CD4-positive, alpha-beta T cell treated with Interferon alpha-2 for 1 hour (primary cell): ENCODE measurements around the gene MYO5A.

Experiments used
- DNase-seq, 2 donors: peaks; one replicate each; pipeline ENCODE4 v3.0.0-alpha.2; 2020 to 2022

Gene MYO5A

DNA sequence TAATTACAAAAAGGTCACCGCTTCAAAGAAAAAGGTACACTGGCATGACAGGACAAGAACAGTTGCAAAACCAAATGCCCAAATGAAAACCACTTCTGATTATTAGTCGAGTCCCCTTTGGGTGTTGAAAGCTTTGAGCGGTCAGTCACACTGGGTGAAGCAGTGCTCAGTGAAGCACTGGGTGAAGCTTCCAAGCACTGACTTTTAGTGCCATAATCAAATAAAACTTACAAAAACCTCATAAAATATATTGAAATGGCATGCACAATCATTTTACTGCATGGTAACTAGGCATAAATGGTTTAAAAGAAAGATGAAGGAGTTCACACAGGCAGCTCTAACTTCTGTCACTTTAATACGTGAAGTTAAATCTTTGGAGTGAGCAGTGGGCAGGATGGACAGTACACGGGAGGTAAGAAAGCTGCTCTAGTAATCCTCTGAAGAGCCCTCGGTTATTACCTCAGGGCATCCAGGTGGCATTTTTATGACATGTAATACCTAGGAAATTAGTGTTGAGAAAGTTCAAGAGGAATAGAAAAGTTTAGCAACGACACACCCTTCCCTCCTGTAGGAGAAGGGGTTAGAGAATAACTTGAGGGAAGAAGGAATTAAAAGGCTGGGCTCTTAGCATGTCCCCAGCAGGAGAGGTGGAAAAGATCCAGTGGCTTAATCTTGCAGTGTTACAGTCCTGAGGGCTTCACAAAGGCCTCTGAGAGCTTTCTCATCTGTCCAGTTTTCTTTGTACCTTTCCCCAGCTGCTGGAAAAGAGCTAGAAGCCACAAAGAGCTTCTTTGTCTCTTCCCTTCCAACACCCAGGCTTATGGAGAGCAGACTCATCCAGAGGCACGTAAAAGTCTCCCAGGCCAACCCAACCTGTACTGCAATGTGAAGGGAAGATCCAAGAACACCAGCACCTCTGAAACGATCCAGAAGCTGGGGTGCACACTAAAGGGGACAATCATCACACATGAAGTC is 168.2 kb downstream of the MYO5A start:
- DNase-seq = no peak

DNA sequence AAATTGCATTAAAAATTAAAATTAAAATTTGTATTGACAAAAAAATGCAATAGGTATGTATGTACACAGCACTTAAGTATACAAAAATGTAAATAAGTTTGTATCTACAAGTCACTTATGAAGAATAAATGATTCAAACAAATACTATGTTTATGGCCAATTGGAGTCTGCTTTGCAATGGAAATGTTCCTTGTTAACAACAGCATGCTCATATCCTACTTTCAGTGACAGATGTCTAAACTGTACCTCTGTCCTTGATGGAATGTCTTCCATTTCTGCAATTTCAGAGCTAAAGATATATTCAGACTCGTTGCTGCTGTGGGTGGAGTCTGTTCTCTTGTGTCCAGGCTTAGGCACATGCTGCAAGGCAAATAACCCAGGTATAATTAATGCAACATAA is 169.0 kb downstream of the MYO5A start:
- no peak for DNase-seq

DNA sequence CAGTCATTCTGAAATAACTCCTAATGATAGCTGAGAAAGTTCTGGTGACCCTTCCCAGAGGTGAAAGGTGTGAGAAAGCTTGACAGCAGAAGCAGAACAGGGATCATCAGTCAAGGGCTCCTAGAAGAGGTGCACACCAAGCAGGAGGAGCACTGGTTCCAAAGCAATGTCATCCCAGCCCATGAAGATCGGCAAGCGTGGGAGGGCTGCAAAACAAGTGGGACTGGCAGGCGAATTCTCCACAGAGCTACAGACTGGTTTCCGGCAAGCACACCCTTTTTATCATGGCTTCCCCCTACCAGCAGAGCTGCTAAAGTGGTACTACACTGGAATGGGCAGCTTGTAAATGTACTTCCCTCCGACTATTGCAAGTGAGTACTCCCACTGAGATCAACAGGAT is 170.7 kb downstream of the MYO5A start:
- DNase-seq = no peak

DNA sequence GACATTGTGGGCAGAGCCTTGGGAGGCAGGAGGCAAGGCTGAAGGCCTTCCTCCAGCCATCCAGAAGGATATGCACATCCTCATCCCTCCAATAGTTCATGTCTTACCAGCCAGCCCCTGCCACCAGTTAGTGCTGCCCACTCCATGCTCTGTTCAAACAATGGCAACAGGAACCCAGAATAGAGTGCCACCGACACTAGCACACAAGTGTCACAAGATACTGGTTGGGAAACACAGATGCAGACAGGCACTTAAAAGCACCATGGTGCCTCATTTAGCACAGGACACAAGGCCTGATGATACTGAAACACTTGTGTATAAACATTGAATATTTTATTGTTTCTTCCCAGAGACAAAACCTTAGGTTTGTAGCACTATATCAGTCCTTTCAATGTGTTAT is 176.6 kb downstream of the MYO5A start:
- no peak for DNase-seq

DNA sequence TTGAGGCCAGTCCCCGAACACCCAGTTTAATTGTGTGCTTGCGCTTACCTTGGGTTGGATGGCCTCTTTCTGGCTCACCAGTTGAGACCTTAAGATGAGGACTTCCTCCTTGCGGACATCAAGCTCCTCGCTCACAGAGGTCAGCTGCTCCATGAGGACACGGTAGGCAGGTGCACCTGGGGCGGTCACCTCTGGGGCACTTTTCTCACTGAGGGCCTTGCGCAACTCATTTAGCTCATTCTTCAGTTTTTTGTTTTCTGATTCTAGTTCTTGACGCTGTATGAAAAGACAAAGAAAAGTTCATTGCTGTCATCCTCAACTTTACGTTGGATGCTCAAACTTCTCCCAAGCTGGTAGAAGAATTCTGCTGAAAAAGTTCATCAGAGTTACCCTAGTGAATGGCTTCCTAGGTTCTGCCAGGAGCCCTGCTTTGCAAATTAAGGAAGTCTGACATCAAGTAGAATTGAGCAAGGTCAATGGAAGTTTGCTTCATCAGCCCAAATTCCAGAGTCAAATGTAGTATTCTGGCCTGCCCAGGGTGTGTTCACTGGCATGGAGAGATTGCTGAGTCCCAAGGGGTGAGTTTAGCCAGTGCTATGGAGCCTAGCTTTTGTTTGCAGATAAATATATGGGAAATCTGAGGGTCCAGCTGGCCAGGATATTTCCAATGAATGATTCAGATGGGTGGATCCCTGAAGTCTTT is 177.3 kb downstream of the MYO5A start:
- DNase-seq = no peak

DNA sequence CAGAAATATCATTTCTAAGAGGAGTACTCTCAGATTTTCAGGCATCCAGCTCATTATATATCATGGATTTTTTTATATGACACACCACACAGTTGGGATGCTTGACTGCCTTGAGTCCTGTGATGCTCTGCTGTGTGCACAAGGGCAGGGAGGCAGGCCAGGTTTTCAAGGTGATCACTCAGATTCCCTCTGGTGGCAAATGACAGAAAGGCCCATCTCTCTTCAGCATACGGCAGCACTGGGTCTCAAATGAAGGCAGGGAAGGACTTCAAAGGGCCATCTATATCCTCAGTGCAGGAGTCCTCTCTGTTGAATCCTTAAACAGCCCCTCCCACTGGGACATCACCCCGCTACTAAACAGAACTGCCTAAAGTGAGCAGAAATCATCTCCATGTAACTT is 178.3 kb downstream of the MYO5A start:
- no peak for DNase-seq

DNA sequence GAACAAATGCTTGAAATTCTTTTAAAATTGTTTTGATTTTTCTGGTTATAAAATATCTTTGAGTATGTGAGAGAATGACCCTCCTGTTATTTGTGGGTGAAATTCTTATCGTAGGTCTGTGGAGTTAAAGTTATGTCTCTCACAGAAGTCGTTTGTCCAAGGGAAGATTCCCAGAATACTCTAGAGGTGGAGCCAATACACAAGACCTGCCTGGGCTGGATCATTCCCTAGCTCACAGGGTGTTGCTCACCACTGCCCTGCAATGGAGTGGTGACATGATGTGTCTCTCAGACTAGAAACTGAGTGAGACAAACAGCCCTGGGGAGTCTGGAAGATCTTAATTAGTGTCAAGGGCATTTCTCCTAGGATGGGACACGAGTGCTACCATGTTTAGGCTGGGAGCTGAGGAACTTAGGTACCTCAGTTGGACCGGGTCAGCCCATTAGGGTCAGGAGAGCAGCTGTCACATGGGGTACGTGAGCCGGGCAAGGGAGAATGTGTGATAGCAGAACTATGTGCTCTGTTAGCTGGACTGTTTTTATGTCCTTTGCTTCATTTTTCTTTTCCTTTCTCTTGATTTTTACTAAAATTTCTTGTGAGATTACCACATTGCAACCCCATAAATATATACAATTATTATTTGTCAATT is 179.5 kb downstream of the MYO5A start:
- no peak for DNase-seq

DNA sequence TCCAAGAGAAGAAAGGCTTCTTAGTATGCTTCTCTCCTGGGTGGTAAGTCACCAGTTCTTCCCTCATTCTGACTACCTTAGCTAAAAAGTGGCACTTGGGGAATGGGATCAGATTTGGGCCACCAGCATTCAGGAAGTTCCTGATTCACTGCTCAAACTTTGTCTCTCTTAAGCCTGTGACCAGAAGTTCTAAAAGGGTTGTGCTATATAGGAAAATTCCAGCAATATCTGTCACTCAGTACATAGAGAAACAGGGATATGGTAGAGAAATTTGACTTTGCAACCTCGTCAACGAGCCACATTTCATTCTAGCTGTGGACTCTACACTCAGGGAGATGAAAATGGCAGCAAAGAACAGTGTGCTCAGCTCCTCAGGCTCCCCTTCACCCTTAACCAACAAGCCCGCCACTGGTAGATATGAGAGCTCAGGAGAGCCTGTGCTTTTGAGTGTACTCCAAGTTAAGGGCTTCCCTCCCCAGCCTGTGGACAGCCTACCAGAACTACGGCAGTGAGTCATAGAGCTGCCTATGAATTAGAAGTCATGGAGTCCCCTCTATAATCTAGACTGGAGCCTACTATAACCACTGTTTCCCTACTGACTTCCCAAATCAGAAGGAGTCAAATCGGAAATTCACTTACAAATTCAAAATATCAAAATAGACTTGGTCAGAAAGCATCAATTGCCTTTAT is 180.5 kb downstream of the MYO5A start:
- DNase-seq = no peak

DNA sequence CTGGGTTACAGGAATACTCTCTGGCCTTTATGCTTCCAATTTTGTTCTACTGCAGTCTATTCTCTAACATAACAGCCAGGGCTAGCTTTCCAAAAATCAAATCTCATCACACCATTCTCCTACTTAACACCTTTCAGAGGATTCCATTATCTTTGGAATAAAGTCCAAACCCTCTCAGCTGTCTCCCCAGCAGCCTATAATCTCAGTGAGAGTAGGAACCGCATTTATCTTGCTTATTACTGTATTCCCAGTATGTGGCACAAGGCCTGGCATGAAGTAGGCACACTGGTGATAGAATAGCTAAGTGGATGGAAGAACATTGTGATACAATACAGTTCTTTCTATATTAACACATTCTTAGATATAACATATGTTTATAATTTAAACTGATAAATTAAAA is 184.1 kb downstream of the MYO5A start:
- no peak for DNase-seq

DNA sequence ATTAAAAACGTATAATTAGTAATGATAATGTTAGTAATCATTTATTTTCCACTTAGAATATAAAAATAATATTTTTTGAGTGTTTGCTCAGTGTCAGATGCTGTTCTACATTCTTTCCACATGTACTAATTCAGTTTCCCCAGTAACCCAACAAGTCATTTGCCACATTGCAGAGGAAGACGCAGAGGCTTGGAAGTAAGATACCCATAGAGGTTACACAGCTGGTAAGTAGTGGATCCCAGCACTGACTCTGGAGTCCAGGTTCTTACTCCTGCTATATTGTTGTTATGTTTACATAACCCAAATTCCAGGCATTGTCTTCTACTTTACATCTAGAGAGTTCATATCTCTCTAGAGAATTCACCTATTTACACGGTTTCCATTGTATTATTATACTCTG is 184.8 kb downstream of the MYO5A start:
- DNase-seq = no peak

DNA sequence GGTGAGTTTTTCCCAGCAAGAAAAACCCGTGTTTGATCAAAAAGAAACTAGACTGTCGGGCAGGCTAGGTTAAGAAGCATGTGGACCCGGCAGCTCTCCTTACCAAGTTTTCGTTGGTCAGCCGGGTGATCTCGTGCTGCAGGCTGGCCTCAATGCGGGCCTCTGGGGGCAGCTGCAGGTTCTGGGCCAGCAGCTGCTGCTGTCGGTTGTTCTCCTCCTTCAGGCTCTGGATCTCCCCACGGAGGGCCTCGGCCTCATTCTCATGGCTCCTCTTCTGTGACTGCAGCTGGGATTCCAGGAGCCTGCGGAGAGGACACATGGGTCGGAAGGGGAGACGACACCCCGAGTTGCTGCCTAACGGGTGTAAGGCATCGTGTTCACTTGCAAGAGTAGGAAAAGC is 188.6 kb downstream of the MYO5A start:
- DNase-seq = no peak

DNA sequence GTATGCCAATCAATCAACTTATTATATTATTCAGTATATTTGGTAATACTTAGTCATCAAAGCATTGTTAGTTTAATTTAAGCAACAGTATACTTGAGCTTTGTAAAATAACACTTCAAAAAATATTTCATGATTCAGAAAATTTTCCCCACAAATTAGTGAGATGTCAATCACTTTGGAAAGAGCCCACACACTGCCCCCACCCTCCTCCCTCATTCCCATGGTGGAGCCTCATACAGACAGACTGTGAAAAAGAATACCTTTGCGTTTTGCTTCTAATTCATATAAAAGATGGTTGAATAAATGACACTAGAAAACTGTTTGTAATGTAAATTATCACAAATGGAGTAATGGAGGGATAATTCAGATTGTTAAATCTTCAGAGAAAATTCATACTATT is 189.8 kb downstream of the MYO5A start:
- no peak for DNase-seq

DNA sequence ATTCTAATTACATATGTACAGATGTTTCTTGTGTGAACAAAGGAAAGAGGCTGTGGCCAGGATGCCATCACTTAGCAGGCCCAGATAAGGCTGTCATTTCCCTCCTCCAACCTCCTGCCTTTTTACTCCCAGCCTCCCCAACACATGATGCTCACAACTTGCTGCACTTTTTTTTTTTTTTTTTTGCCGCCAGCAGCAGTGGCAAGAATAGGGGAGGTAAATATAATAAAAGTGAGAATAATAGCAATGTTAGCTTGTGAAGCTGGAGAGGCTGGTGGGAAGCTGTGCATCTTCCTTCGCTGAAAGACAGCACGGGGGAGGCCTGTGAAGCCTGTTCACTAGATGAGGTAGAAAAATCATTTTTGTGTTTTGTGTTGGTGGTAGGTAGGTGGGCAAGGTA is 190.6 kb downstream of the MYO5A start:
- DNase-seq = no peak

DNA sequence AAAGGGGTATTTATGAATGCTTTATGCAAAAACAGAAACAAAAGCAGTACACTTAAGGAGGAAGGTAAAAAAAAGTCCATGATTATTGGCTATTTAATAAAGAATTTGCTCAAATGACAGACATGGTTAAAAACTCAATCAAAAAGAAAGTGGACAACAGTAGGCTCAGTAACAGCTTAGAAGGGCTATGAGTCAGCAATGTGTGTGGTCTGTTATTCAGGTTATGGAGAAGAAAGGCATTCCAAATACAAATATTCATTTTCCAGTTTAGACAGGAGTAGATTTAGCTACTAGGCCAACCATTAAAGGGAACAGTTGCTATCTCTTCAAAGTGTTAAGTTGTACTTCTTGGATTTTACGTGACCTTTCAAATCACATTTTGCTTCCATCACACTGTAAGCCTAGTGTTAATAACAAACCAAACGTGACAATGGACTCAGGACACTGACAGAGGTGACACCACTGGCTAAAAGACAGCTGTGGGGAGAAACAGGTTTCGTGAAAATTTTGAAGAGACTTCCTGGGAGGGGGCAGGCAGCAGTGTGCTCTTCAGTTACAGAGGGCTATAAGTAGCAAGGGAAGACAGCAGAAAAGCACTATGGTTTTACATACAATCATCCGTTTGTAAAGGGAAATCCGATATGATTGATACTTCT is 191.4 kb downstream of the MYO5A start:
- no peak for DNase-seq

DNA sequence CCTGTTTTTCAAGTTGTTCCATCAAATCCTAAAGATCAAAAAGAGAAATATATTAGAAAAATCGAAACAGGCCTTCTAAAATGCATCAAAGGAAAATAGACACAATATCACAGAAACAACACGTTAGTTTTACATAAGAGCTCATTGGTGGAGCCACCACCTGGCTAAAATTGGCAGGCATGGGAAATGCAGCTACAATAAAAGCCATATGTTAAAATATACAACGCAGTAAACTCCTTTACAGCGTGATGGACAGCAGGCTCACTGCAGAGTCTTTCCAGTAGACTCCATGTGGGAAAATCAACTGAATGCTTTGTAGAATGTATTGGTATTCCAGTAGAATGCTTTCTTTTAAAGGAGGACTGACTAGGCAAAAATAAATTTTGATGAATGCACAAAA is 192.2 kb downstream of the MYO5A start:
- DNase-seq = no peak

DNA sequence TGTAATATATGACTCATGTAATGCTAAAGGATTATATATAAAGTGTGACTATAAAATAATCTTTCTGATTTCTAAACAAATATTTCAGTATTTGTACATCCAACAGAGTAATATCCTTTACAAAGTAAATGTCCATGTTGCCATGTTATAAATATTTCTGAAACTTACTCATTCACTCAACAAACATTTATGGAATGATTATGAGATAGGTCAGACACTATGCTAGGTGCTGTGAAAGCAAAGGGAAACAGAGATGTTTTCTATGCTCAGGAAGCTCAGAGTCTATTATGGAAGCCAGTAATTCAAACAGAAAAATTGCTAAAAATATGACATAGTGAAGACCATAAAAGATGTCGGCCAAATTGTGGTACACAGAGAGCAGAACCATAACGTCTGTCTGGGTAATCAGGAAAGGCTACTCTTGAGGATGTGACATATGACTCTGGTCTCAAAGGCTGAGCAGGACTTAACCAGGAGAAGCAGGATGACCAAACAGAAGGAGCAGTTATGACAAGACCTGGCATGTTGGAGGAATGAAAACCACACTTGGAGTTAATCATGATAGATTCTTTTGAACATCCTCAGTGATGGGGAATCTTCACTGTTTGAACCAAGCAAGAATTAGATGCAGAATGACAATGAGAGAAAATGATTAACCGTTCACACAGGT is 194.1 kb downstream of the MYO5A start:
- no peak for DNase-seq

DNA sequence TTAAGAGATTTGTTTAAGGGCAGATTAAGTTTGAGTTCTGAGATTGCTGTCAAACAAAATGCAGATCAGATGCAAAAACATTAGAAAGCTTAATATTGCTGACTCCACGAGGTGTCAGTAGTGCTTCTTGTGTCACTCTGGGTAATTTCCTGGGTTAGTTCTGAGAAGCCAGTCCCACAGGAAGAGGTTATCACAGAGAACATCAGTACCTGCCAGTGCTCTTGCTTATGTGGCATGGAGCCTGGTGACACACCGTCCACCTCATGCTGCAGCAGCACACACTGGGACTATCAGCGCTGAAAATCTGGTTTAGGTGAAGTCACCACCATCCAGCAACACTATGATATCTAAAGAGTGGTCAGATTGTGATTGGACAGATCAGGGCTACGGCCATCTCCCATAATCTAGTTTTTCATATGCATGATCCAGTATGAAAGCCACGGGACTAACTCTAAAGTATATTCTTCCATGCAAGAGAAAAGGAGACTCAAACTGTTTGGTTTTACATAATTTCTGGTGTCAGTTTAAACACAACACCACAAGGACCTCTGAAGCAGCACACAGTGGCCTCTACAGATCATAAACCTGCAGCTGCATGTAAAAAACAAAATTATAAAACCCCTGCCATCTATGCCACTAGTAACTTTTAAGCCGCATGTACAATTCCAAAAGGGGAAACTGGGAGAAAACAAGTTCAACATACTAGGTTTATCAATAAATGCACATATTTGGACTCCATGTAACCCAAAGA is 197.0 kb downstream of the MYO5A start:
- peak; percentile 62 to 86 for DNase-seq

DNA sequence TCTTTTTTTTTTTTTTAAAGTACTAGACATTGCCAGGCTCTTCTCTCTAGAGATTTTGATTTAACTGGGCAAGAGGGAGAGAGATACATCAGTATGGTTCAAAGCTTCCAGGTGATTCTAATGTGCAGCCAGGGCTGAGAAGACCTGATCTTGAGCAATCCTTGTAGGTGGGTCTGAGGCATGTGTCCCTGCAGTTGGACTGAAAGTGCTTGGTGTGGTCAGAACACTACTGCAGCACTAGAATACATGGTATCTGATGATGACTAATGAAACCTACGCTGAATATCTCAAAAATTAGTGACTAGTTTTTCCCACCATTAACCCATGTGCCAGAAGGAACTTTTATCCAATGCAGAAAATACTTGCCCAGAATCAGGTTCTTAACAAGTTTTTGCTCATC is 198.7 kb downstream of the MYO5A start:
- no peak for DNase-seq

DNA sequence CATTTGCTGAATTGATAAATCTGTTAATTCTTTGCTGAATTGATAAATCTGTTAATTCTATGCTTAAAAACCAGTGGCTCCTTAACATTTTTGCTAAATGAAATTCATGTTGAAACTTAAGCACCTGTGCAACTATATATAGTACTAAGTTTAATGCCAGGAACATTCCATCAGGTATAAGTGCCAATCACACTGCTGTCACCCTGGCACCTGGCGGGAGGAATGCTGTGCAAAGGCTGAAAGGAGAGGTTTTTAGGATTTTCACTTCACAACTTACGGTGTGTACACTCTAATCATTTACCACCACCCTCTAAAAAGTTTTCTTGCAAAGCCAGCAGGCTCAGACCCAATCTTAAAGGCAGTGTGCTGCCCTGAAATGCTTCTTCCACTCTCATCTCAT is 199.5 kb downstream of the MYO5A start:
- DNase-seq = no peak

DNA sequence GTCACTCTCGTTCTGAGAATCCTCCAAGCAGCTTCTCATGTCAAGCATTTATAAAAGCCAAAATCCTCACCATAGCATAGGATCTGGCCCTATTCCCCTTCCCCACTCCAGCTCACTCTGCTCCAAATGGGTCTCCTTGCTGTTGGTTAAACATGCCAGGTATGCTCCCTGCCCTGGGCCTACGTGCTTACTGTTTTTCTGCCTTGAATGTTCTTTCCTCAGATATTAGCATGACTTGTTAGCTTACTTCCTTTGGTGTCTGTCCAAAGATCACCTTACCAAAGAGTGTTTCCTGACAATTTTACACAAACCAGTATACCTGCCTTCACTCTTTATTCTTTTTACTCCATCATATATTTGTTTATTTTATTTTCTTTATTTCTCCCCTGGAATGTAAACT is 200.0 kb downstream of the MYO5A start:
- DNase-seq = no peak

DNA sequence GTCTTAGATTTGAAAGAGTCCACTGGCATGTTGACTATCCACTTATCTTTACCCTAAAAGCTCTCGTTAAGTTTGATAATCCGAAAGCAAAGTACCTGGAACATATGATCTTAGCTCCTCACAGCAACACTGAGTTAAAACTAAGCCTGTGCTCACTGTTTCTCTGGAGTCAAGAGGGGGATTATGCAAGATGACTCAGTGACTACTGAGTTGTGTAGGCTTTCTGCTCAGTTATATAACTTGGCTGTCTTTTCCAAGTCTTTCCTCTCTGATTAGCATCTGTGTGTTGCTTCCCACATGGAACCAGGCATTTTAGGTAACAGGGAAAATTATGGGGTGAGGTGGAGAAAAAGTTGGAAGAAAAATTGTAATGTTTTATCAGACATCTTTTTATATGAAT is 201.9 kb downstream of the MYO5A start:
- DNase-seq = no peak
